Measurements from ENCODE around the gene PRIMPOL. TPM values are rescaled to one million over a fixed set of nuclear protein-coding genes. Genes with fewer than 3 reads are reported as not detected.
A peak's percentile ranks its signal among the peaks of the same experiment; 100 is the strongest.

The PRIMPOL gene
- total and polyA plus RNA-seq, 2 of the 4 experiments (the other 2 are of a cell fraction) = 5.6 to 8.8 TPM

- no peak overlapping the region for H3K27ac ChIP-seq (ENCODE audit: insufficient read depth, low read length)
- H3K18ac ChIP-seq (ENCODE audit: low read depth, low read length) = no peak overlapping the region
- H3K4me2 ChIP-seq (ENCODE audit: low read depth, low read length) = no peak overlapping the region
- H2BK120ac ChIP-seq (ENCODE audit: low read depth, low read length) = no peak overlapping the region
- no peaks in the 10 kb centered on the region; the same call in 1 of the 2 replicates for H3K36me3 ChIP-seq (ENCODE audit: control insufficient read depth, insufficient read depth, low read length)
- no peaks in the 10 kb centered on the region for H4K20me1 ChIP-seq (ENCODE audit: insufficient read depth, low read length)
- no peak overlapping the region for H3K56ac ChIP-seq (ENCODE audit: extremely low read depth, insufficient read depth, low read length)
- peaks cover 4% of the 10 kb centered on the region; the same call in 1 of the 2 replicates for H3K9me1 ChIP-seq (ENCODE audit: insufficient read depth, low read length)
- DNase-seq (no peak), ATAC-seq (ENCODE audit: low read depth) (no peak)
- 100% methylated on average over 1 of the region's 3 CpGs; no CpG with 5 or more reads in 1 of the 2 experiments for WGBS, 2 experiments (ENCODE audit: extremely low coverage in 2 of 2, insufficient read length in 1 of 2)
- TF ChIP-seq RAD21 (IDR thresholded peaks at IDR 0.05; ENCODE audit: low read length) (no peak), ELK1 (IDR thresholded peaks at IDR 0.05; ENCODE audit: borderline replicate concordance, low read depth, low read length) (no peak), RFX5 (IDR thresholded peaks at IDR 0.05; ENCODE audit: low read depth, low read length) (no peak), SMC3 (IDR thresholded peaks at IDR 0.05; ENCODE audit: low read depth, low read length) (no peak), CHD1 (IDR thresholded peaks at IDR 0.05; ENCODE audit: low read depth, low read length) (no peak), MAZ (IDR thresholded peaks at IDR 0.05; ENCODE audit: borderline replicate concordance, low read depth, low read length) (no peak), RCOR1 (IDR thresholded peaks at IDR 0.05; ENCODE audit: insufficient replicate concordance, low read length) (no peak), USF2 (IDR thresholded peaks at IDR 0.05; ENCODE audit: low read depth, low read length) (no peak), CTCF (conservative IDR thresholded peaks at IDR 0.05; ENCODE audit: low read depth, low read length) (no peak), BHLHE40 (IDR thresholded peaks at IDR 0.05; ENCODE audit: low read depth, low read length) (no peak)
- no peak overlapping the region for H3K9ac ChIP-seq (ENCODE audit: low read depth, low read length)
- no peaks in the 10 kb centered on the region for H3K9me3 ChIP-seq (ENCODE audit: control insufficient read depth, insufficient read depth, low read length)
- no peak overlapping the region for H4K5ac ChIP-seq (ENCODE audit: low read depth, low read length)
- POLR2A ChIA-PET (ENCODE audit: unreplicated experiment) = no interaction called here
- no peaks in the 10 kb centered on the region; the same call in 1 of the 2 replicates for H3K4me1 ChIP-seq (ENCODE audit: control insufficient read depth, insufficient read depth, low read length)
- BruUV-seq (replicated peaks) = no TSS peak
- H2AFZ ChIP-seq (replicated peaks; ENCODE audit: low read length, poor library complexity) = no peak overlapping the region
- no peak overlapping the region; a peak in 1 of 4 replicates for H4K8ac ChIP-seq (ENCODE audit: low read depth in 2 of 2, low read length in 2 of 2)
- CTCF ChIA-PET = interaction anchor here (0.5 kb wide), 1 partner anchor 145 kb away, joined by 4 read pairs; no protein-coding TSS in a partner anchor
- H2BK15ac ChIP-seq (ENCODE audit: low read depth, low read length) = no peak overlapping the region
- no peaks in the 10 kb centered on the region for H3K27me3 ChIP-seq (ENCODE audit: control insufficient read depth, insufficient read depth, low read length)
- H2BK20ac ChIP-seq (ENCODE audit: low read depth, low read length) = no peak overlapping the region
- H2BK5ac ChIP-seq (ENCODE audit: low read depth, low read length, poor library complexity, severe bottlenecking) = no peak overlapping the region
- no peak overlapping the region for H3K14ac ChIP-seq (replicated peaks; ENCODE audit: low read depth, low read length)
- peaks cover 5 to 9% of the 10 kb centered on the region in 2 experiments; a peak in 3 of 4 replicates for H3K79me1 ChIP-seq (ENCODE audit: low read depth in 1 of 2, low read length in 2 of 2)
- no peak overlapping the region for H3K4me3 ChIP-seq (ENCODE audit: insufficient read depth, low read depth, low read length)
- intact Hi-C loops (cut with micrococcal nuclease) (no loop called here), dilution Hi-C loops (cut with HindIII; ENCODE audit: low sequenced_read_pairs, unreplicated experiment) (no loop called here), in situ Hi-C loops (cut with MboI; ENCODE audit: low sequenced_read_pairs) (no loop called here)
- no peak overlapping the region for H2AK5ac ChIP-seq (ENCODE audit: low read depth, low read length)
- H4K91ac ChIP-seq (ENCODE audit: insufficient read depth, low read depth, low read length) = no peak overlapping the region
- H3K4ac ChIP-seq (ENCODE audit: low read depth, low read length) = no peak overlapping the region
- H3K23ac ChIP-seq (ENCODE audit: low read depth, low read length) = no peak overlapping the region
- peak overlapping the region; percentile 85 for H2AK9ac ChIP-seq (replicated peaks; ENCODE audit: low read depth, low read length, poor library complexity)
Observed at GRCh38 chr4:184719407-184719806, 69.9 kb downstream of the PRIMPOL start.

All from IMR-90 (cell line).